OCI-LY1 (cell line): ENCODE results near the gene PTH1R.
A peak's percentile ranks its signal among the peaks of the same experiment; 100 is the strongest.

Source experiments
- H2AFZ ChIP-seq: fragments of 200-600 bp; sonication (generic), shearing (Covaris generic); 2 replicates; pipeline ENCODE4 v1.6.0; 2014; ENCODE audit warnings: antibody characterized with exemption, mild to moderate bottlenecking, low read length
- H3F3A ChIP-seq: fragments of 200-600 bp; sonication (generic), shearing (Covaris generic); 2 replicates; pipeline ENCODE4 v1.6.0; 2014; ENCODE audit warnings: mild to moderate bottlenecking, antibody characterized with exemption, low read length, moderate library complexity; ENCODE audit not compliant: insufficient read depth
- H3K27ac ChIP-seq: fragments of 200-600 bp; sonication (generic); 2 replicates; pipeline ENCODE4 v1.5.1; 2014; ENCODE audit warnings: low read length, mixed run types, mild to moderate bottlenecking, low read depth; ENCODE audit not compliant: poor library complexity, severe bottlenecking
- H3K27me3 ChIP-seq: fragments of 200-600 bp; sonication (generic); 2 replicates; pipeline ENCODE4 v1.6.0; 2014; ENCODE audit warnings: antibody characterized with exemption, mild to moderate bottlenecking, low read length, moderate library complexity; ENCODE audit not compliant: insufficient read depth
- H3K36me3 ChIP-seq: fragments of 200-600 bp; sonication (generic); 2 replicates; pipeline ENCODE4 v1.6.1; 2014; ENCODE audit warnings: mild to moderate bottlenecking, antibody characterized with exemption, low read length, moderate library complexity, mixed read lengths; ENCODE audit not compliant: insufficient read depth
- H3K4me1 ChIP-seq: fragments of 200-600 bp; sonication (generic); 2 replicates; pipeline ENCODE4 v1.5.1; 2014; ENCODE audit warnings: mild to moderate bottlenecking, low read length, moderate library complexity; ENCODE audit not compliant: insufficient read depth, severe bottlenecking
- H3K4me2 ChIP-seq: fragments of 200-600 bp; sonication (generic), shearing (Covaris generic); 2 replicates; pipeline ENCODE4 v1.6.1; 2014; ENCODE audit warnings: low read length
- H3K4me3 ChIP-seq: fragments of 200-600 bp; sonication (generic); 2 replicates; pipeline ENCODE4 v1.5.1; 2014; ENCODE audit warnings: low read length, low read depth, mild to moderate bottlenecking, mixed read lengths; ENCODE audit not compliant: poor library complexity, severe bottlenecking
- H3K79me2 ChIP-seq: fragments of 200-600 bp; shearing (Covaris generic); 2 replicates; pipeline ENCODE4 v1.6.1; 2016; ENCODE audit warnings: mixed run types, low read length, mixed read lengths; ENCODE audit not compliant: insufficient read depth
- H3K9ac ChIP-seq: fragments of 200-600 bp; sonication (generic), shearing (Covaris generic); 2 replicates; pipeline ENCODE4 v1.6.1; 2014; ENCODE audit warnings: mild to moderate bottlenecking, low read length, mixed read lengths
- H3K9me2 ChIP-seq: fragments of 200-600 bp; sonication (generic), shearing (Covaris generic); 2 replicates; pipeline ENCODE4 v1.6.1; 2014; ENCODE audit warnings: low read depth, mild to moderate bottlenecking, low read length, mixed read lengths
- H3K9me3 ChIP-seq: fragments of 200-600 bp; shearing (Covaris generic); 2 replicates; pipeline ENCODE4 v1.6.1; 2014; ENCODE audit warnings: low read length, mixed read lengths
- H4K20me1 ChIP-seq: fragments of 200-600 bp; sonication (generic), shearing (Covaris generic); 2 replicates; pipeline ENCODE4 v1.6.0; 2016; ENCODE audit warnings: mild to moderate bottlenecking, low read length; ENCODE audit not compliant: insufficient read depth
- CTCF ChIP-seq: fragments of 200-600 bp; sonication (generic), shearing (Covaris generic); IDR thresholded peaks from 2 replicates; pipeline ENCODE4 v1.5.1; 2017; ENCODE audit warnings: mild to moderate bottlenecking, antibody characterized with exemption, low read length, moderate library complexity, mixed read lengths
- EZH2 ChIP-seq: fragments of 200-600 bp; sonication (generic), shearing (Covaris generic); IDR thresholded peaks from 2 replicates; pipeline ENCODE4 v1.8.0; 2017; ENCODE audit warnings: borderline replicate concordance, mixed run types, mild to moderate bottlenecking, antibody characterized with exemption, low read length, moderate library complexity, mixed read lengths

The PTH1R gene

GRCh38 chr3:46866032-46866595, 11.4 kb upstream of the PTH1R start:
- Histone ChIP-seq H3K36me3 (no peaks in the 10 kb centered on the region), H3K9me2 (no peaks in the 10 kb centered on the region), H3K79me2 (no peaks in the 10 kb centered on the region), H3K9me3 (no peaks in the 10 kb centered on the region), H2AFZ (no peak overlapping the region), H3K9ac (no peak overlapping the region), H3K4me2 (no peak overlapping the region), H3K4me1 (no peaks in the 10 kb centered on the region), H3K4me3 (no peak overlapping the region), H4K20me1 (no peaks in the 10 kb centered on the region), H3K27me3 (no peaks in the 10 kb centered on the region), H3K27ac (no peak overlapping the region), H3F3A (no peaks in the 10 kb centered on the region)
- no peak for TF ChIP-seq CTCF
- TF ChIP-seq EZH2 = no peak

GRCh38 chr3:46866720-46867549, 10.6 kb upstream of the PTH1R start:
- Histone ChIP-seq H3K79me2 (no peaks in the 10 kb centered on the region), H4K20me1 (no peaks in the 10 kb centered on the region), H2AFZ (no peak overlapping the region), H3K9me3 (no peaks in the 10 kb centered on the region), H3K4me2 (no peak overlapping the region), H3F3A (no peaks in the 10 kb centered on the region), H3K4me3 (no peak overlapping the region), H3K4me1 (no peaks in the 10 kb centered on the region), H3K9me2 (no peaks in the 10 kb centered on the region), H3K9ac (no peak overlapping the region), H3K27me3 (no peaks in the 10 kb centered on the region), H3K27ac (no peak overlapping the region), H3K36me3 (no peaks in the 10 kb centered on the region)
- TF ChIP-seq CTCF (peak; percentile 91), EZH2 (no peak)

- no peak overlapping the region for H2AFZ ChIP-seq
- no peak overlapping the region for H3K4me3 ChIP-seq
- H3K9me3 ChIP-seq = no peaks in the 10 kb centered on the region
- TF ChIP-seq CTCF (no peak), EZH2 (no peak)
- no peaks in the 10 kb centered on the region for H3K36me3 ChIP-seq
- no peaks in the 10 kb centered on the region for H3K9me2 ChIP-seq
- no peak overlapping the region for H3K27ac ChIP-seq
- no peaks in the 10 kb centered on the region for H3K27me3 ChIP-seq
- no peak overlapping the region for H3K9ac ChIP-seq
- H4K20me1 ChIP-seq = no peaks in the 10 kb centered on the region
- H3F3A ChIP-seq = no peaks in the 10 kb centered on the region
- H3K4me2 ChIP-seq = no peak overlapping the region
- no peaks in the 10 kb centered on the region for H3K4me1 ChIP-seq
- no peaks in the 10 kb centered on the region for H3K79me2 ChIP-seq
Measured at GRCh38 chr3:46867550-46867898, 10.0 kb upstream of the PTH1R start.
